Testis (tissue), 3 donors: Measurements from ENCODE around the gene DDX51. TPM values are rescaled to one million over a fixed set of nuclear protein-coding genes. Genes with fewer than 3 reads are reported as not detected.

Experiments used
- DNase-seq: peaks from one replicate; pipeline ENCODE4 v3.0.0-alpha.2; 2019
- H3K27ac ChIP-seq, 2 donors: fragments of 200-600 bp; sonication (generic); one replicate each; pipeline ENCODE4 v1.5.1; 2019
- H3K27me3 ChIP-seq: fragments of 200-600 bp; sonication (generic); one replicate; pipeline ENCODE4 v1.5.1; 2019
- H3K36me3 ChIP-seq: fragments of 200-600 bp; sonication (generic); one replicate; pipeline ENCODE4 v1.5.1; 2017; ENCODE audit warnings: low read depth; ENCODE audit errors: missing control alignments
- H3K4me1 ChIP-seq: fragments of 200-600 bp; sonication (generic); one replicate; pipeline ENCODE4 v1.5.1; 2019
- H3K4me3 ChIP-seq, 2 donors: fragments of 200-600 bp; sonication (generic); one replicate each; pipeline ENCODE4 v1.5.1; 2017 to 2019
- H3K9me3 ChIP-seq: fragments of 200-600 bp; sonication (generic); one replicate; pipeline ENCODE4 v1.5.1; 2017
- CTCF ChIP-seq, 3 experiments: fragments of 450-650 bp in 2 of 3; fragments of 200-600 bp in 1 of 3; sonication (generic) in 1 of 3; IDR thresholded peaks; one replicate each; pipeline ENCODE4 v1.5.1; 2016 to 2019; ENCODE audit warnings: antibody characterized with exemption in 3 of 3, mild to moderate bottlenecking in 2 of 3, moderate library complexity in 1 of 3
- POLR2A ChIP-seq: fragments of 450-650 bp; IDR thresholded peaks from one replicate; pipeline ENCODE4 v1.6.1; 2017; ENCODE audit warnings: antibody characterized with exemption, mild to moderate bottlenecking, moderate library complexity
- WGBS, 2 donors: methylation state at CpG; one replicate each; pipeline ENCODE4 v1.1.5; 2018; 5-methylcytosine and 5-hydroxymethylcytosine counted together
- intact Hi-C: fragments of 100-400 bp; cut with DNase I; formaldehyde crosslinking; loops from one replicate; pipeline ENCODE4 v1.15.1; 2023; ENCODE audit warnings: low total_unique reads
- polyA plus RNA-seq: library from polyadenylated mRNA; stranded (reverse); fragments of 350-450 nt; fragmentation: Illumina TruSeq; extraction: RNeasy Lipid Tissue Mini Kit (QIAGEN cat#74804); gene quantifications from one replicate; pipeline ENCODE4 v1.2.3, GENCODE V29; 2014; ENCODE audit warnings: low read depth, low replicate concordance; ENCODE audit not compliant: insufficient read depth
- total RNA-seq, 2 donors: library from RNA; depleted of rRNA; stranded (reverse); fragments of >200 nt; gene quantifications; one replicate each; pipeline ENCODE4 v1.2.3, GENCODE V29; 2016

DDX51 gene
- total and polyA plus RNA-seq, 3 donors from 2014 or later: 18.8 to 32.8 (median 29.0) TPM

GRCh38 chr12:132179431-132180362 is 35.6 kb upstream of the DDX51 start:
- H3K4me1 ChIP-seq: no peaks in the 10 kb centered on the region
- H3K9me3 ChIP-seq: no peaks in the 10 kb centered on the region

GRCh38 chr12:132178801-132179401 is 34.8 kb upstream of the DDX51 start:
- Histone ChIP-seq H3K9me3 (no peaks in the 10 kb centered on the region), H3K36me3 (no peaks in the 10 kb centered on the region), H3K4me3 (no peak overlapping the region), H3K27ac (no peak overlapping the region), H3K27me3 (no peaks in the 10 kb centered on the region), H3K4me1 (no peaks in the 10 kb centered on the region)
- TF ChIP-seq POLR2A (no peak), CTCF (IDR thresholded peaks at IDR 0.05) (no peak)
- WGBS, 2 donors: 78% methylated on average over 29 to 39 of the region's 39 CpGs
- intact Hi-C loops: no loop called here
- DNase-seq: no peak

More at GRCh38 chr12:132179431-132180362, 35.6 kb upstream of the DDX51 start:
- intact Hi-C loops: no loop called here
- no peak overlapping the region for H3K27ac ChIP-seq
- 84 to 85% methylated on average over 12 to 18 of the region's 19 CpGs for WGBS, 2 donors
- H3K27me3 ChIP-seq: no peaks in the 10 kb centered on the region
- no peak overlapping the region for H3K4me3 ChIP-seq
- no peak for DNase-seq
- H3K36me3 ChIP-seq: no peaks in the 10 kb centered on the region
- TF ChIP-seq CTCF (IDR thresholded peaks at IDR 0.05) (no peak), POLR2A (no peak)

GRCh38 chr12:132178316-132178715 is 34.2 kb upstream of the DDX51 start:
- Histone ChIP-seq H3K27me3 (no peaks in the 10 kb centered on the region), H3K27ac (no peak overlapping the region), H3K4me3 (no peak overlapping the region), H3K4me1 (no peaks in the 10 kb centered on the region), H3K9me3 (no peaks in the 10 kb centered on the region), H3K36me3 (no peaks in the 10 kb centered on the region)
- intact Hi-C loops: no loop called here
- no peak for DNase-seq
- WGBS, 2 donors: 44% methylated on average over 6 to 8 of the region's 8 CpGs
- TF ChIP-seq CTCF (IDR thresholded peaks at IDR 0.05): no peak
- TF ChIP-seq POLR2A: no peak

- 88 to 90% methylated on average over 22 to 25 of the region's 25 CpGs for WGBS, 2 donors
- H3K4me1 ChIP-seq: no peaks in the 10 kb centered on the region
- intact Hi-C loops: no loop called here
- no peak overlapping the region for H3K4me3 ChIP-seq
- TF ChIP-seq CTCF (IDR thresholded peaks at IDR 0.05) (no peak), POLR2A (no peak)
- no peak overlapping the region for H3K27ac ChIP-seq
- no peaks in the 10 kb centered on the region for H3K9me3 ChIP-seq
- H3K27me3 ChIP-seq: no peaks in the 10 kb centered on the region
- no peak for DNase-seq
- no peaks in the 10 kb centered on the region for H3K36me3 ChIP-seq
Measured at GRCh38 chr12:132176920-132177551, 32.9 kb upstream of the DDX51 start.
